H1 (cell line): ENCODE data around the gene TC2N. TPM values are rescaled to one million over a fixed set of nuclear protein-coding genes. Genes with fewer than 3 reads are reported as not detected.

ENCODE experiments used
- CTCF ChIA-PET: fragments of 300-600 bp; sonication (Branson Sonifier 250); formaldehyde crosslinking; loops from one replicate; lab custom pipeline; 2021; ENCODE audit not compliant: partially characterized antibody; lab: Charles Lee
- POLR2A ChIA-PET: fragments of 300-600 bp; sonication (Branson Sonifier 250); formaldehyde crosslinking; loops from one replicate; lab custom pipeline; 2021; ENCODE audit warnings: inconsistent platforms; ENCODE audit not compliant: partially characterized antibody; lab: Charles Lee
- DNase-seq, 2 experiments: peaks; one replicate each; pipeline versions ENCODE4 v3.0.0 to v3.0.0-alpha.2; 2010 to 2022; ENCODE audit warnings: low spot score in 2 of 2, low read depth in 1 of 2, mixed read lengths in 1 of 2
- FAIRE-seq: peaks from 2 replicates; lab custom pipeline; 2011; peaks lifted over from hg19 to GRCh38; lab: Jason Lieb, UNC
- H2AFZ ChIP-seq: 2 replicates; pipeline ENCODE4 v1.8.1; 2012; ENCODE audit warnings: low read length, inconsistent platforms
- H2AK5ac ChIP-seq: 2 replicates; pipeline ENCODE4 v1.6.1; 2013; ENCODE audit warnings: low read depth, low read length
- H2BK120ac ChIP-seq: replicated peaks from 2 replicates; pipeline ENCODE3; 2013; ENCODE audit warnings: low read depth, low read length, inconsistent platforms
- H2BK12ac ChIP-seq: 2 replicates; pipeline ENCODE4 v1.6.1; 2013; ENCODE audit warnings: low read depth, low read length
- H2BK15ac ChIP-seq: 2 replicates; pipeline ENCODE4 v1.6.1; 2013; ENCODE audit warnings: low read length
- H2BK20ac ChIP-seq: 2 replicates; pipeline ENCODE4 v1.6.1; 2013; ENCODE audit warnings: low read length
- H2BK5ac ChIP-seq: 2 replicates; pipeline ENCODE4 v1.6.1; 2013; ENCODE audit warnings: low read depth, low read length
- H3K14ac ChIP-seq: 2 replicates; pipeline ENCODE4 v1.6.1; 2013; ENCODE audit warnings: inconsistent platforms; ENCODE audit not compliant: insufficient read length
- H3K18ac ChIP-seq: 2 replicates; pipeline ENCODE4 v1.6.1; 2013; ENCODE audit warnings: low read length; ENCODE audit errors: extremely low read depth
- H3K23ac ChIP-seq: 2 replicates; pipeline ENCODE4 v1.6.1; 2013; ENCODE audit warnings: inconsistent platforms; ENCODE audit not compliant: insufficient read length
- H3K23me2 ChIP-seq: 2 replicates; pipeline ENCODE4 v1.6.1; 2013; ENCODE audit warnings: low read depth, low read length
- H3K27ac ChIP-seq: 2 replicates; pipeline ENCODE4 v1.6.1; 2011; ENCODE audit warnings: low read depth, low read length, inconsistent platforms
- H3K27me3 ChIP-seq, 4 experiments: replicated peaks in 1 of 4; 1 replicate in 1 of 4; 2 replicates in 3 of 4; pipeline versions ENCODE4 v1.6.1 to v1.8.1; 2011 to 2013; ENCODE audit warnings: low read length in 3 of 4, mild to moderate bottlenecking in 3 of 4, inconsistent platforms in 2 of 4, mixed read lengths in 2 of 4, moderate library complexity in 1 of 4; ENCODE audit not compliant: control insufficient read depth in 3 of 4, insufficient read depth in 3 of 4; ENCODE audit errors: extremely low read depth in 1 of 4
- H3K36me3 ChIP-seq, 4 experiments: 2 replicates each; pipeline versions ENCODE4 v1.6.1 to v1.8.1; 2011 to 2013; ENCODE audit warnings: mild to moderate bottlenecking in 4 of 4, low read length in 3 of 4, moderate library complexity in 2 of 4, control low read depth in 1 of 4, inconsistent platforms in 1 of 4; ENCODE audit not compliant: insufficient read depth in 4 of 4, control insufficient read depth in 2 of 4
- H3K4ac ChIP-seq: replicated peaks from 2 replicates; pipeline ENCODE3; 2013; ENCODE audit warnings: low read length, low read depth, mixed read lengths, inconsistent platforms; ENCODE audit not compliant: insufficient read length
- H3K4me1 ChIP-seq, 4 experiments: replicated peaks in 1 of 4; 1 replicate in 1 of 4; 2 replicates in 3 of 4; pipeline versions ENCODE4 v1.6.1 to v1.8.1; 2011 to 2013; ENCODE audit warnings: low read length in 3 of 4, inconsistent platforms in 2 of 4, mixed read lengths in 1 of 4; ENCODE audit not compliant: insufficient read depth in 4 of 4, control insufficient read depth in 3 of 4
- H3K4me2 ChIP-seq, 2 experiments: 2 replicates each; pipeline versions ENCODE4 v1.6.1 to v1.8.1; 2011 to 2013; ENCODE audit warnings: low read depth in 2 of 2, low read length in 2 of 2, control low read depth in 1 of 2, inconsistent platforms in 1 of 2, mild to moderate bottlenecking in 1 of 2; ENCODE audit not compliant: insufficient read depth in 1 of 2
- H3K4me3 ChIP-seq, 4 experiments: fragments of 200-600, 300-600 bp in 1 of 4; sonication (generic), shearing (Covaris generic), sonication (Bioruptor Twin) in 1 of 4; 2 replicates each; pipeline versions ENCODE4 v1.5.1 to v1.8.1; 2011 to 2016; ENCODE audit warnings: low read length in 4 of 4, low read depth in 3 of 4, control low read depth in 2 of 4, inconsistent platforms in 2 of 4, mild to moderate bottlenecking in 2 of 4, mixed read lengths in 1 of 4, moderate library complexity in 1 of 4; ENCODE audit not compliant: insufficient read depth in 2 of 4; ENCODE audit errors: extremely low read depth in 1 of 4
- H3K56ac ChIP-seq: replicated peaks from 2 replicates; pipeline ENCODE3; 2013; ENCODE audit warnings: low read depth, mild to moderate bottlenecking, mixed read lengths, low read length, inconsistent platforms; ENCODE audit not compliant: insufficient read length
- H3K79me1 ChIP-seq: 2 replicates; pipeline ENCODE4 v1.6.1; 2013; ENCODE audit warnings: low read depth, low read length, control low read depth
- H3K79me2 ChIP-seq, 2 experiments: 2 replicates each; pipeline versions ENCODE4 v1.6.1 to v1.8.1; 2012 to 2013; ENCODE audit warnings: low read length in 2 of 2, mild to moderate bottlenecking in 2 of 2, inconsistent platforms in 1 of 2; ENCODE audit not compliant: insufficient read depth in 2 of 2, control insufficient read depth in 1 of 2
- H3K9ac ChIP-seq, 4 experiments: replicated peaks in 1 of 4; 1 replicate in 1 of 4; 2 replicates in 3 of 4; pipeline versions ENCODE4 v1.6.1 to v1.8.1; 2011 to 2013; ENCODE audit warnings: low read depth in 3 of 4, low read length in 3 of 4, control low read depth in 2 of 4, mild to moderate bottlenecking in 2 of 4, moderate library complexity in 2 of 4, inconsistent platforms in 1 of 4; ENCODE audit errors: extremely low read depth in 1 of 4
- H3K9me3 ChIP-seq, 2 experiments: 2 replicates each; pipeline versions ENCODE4 v1.6.1 to v1.8.1; 2012 to 2013; ENCODE audit warnings: mild to moderate bottlenecking in 2 of 2, moderate library complexity in 2 of 2, control low read depth in 1 of 2, inconsistent platforms in 1 of 2, low read depth in 1 of 2, low read length in 1 of 2, mixed read lengths in 1 of 2; ENCODE audit not compliant: insufficient read depth in 2 of 2
- H4K20me1 ChIP-seq, 2 experiments: replicated peaks in 1 of 2; 2 replicates each; pipeline versions ENCODE3 to v1.8.1; 2011 to 2013; ENCODE audit warnings: inconsistent platforms in 2 of 2, low read length in 2 of 2, mild to moderate bottlenecking in 1 of 2; ENCODE audit not compliant: insufficient read depth in 2 of 2, control insufficient read depth in 1 of 2
- H4K5ac ChIP-seq: 2 replicates; pipeline ENCODE4 v1.6.1; 2013; ENCODE audit warnings: low read length, low read depth, mixed read lengths, inconsistent platforms; ENCODE audit not compliant: insufficient read length
- H4K8ac ChIP-seq: 2 replicates; pipeline ENCODE4 v1.8.0; 2013; ENCODE audit warnings: mild to moderate bottlenecking, moderate library complexity, low read length, inconsistent platforms; ENCODE audit not compliant: insufficient read depth; ENCODE audit errors: extremely low read depth
- H4K91ac ChIP-seq: replicated peaks from 2 replicates; pipeline ENCODE3; 2013; ENCODE audit warnings: low read length, mixed read lengths, inconsistent platforms; ENCODE audit not compliant: insufficient read length
- CHD2 ChIP-seq: IDR thresholded peaks from 2 replicates; pipeline ENCODE4 v1.6.1; 2012; ENCODE audit warnings: low read length, improper control_type of control experiment
- EGR1 ChIP-seq: IDR thresholded peaks from 2 replicates; pipeline ENCODE4 v1.6.1; 2011; ENCODE audit warnings: low read depth, low read length, borderline replicate concordance
- POLR2A ChIP-seq, 2 experiments: IDR thresholded peaks; 1 replicate in 1 of 2; 2 replicates in 1 of 2; pipeline ENCODE4 v1.6.1; 2011; ENCODE audit warnings: low read depth in 2 of 2, low read length in 2 of 2, mild to moderate bottlenecking in 2 of 2; ENCODE audit errors: control extremely low read depth in 1 of 2
- POU5F1 ChIP-seq: IDR thresholded peaks from 2 replicates; pipeline ENCODE4 v1.6.1; 2011; ENCODE audit warnings: low read depth, mild to moderate bottlenecking, low read length, moderate library complexity
- RBBP5 ChIP-seq: IDR thresholded peaks from 2 replicates; pipeline ENCODE4 v1.7.1; 2012; ENCODE audit warnings: low read depth, mild to moderate bottlenecking, inconsistent platforms, low read length, moderate library complexity, borderline replicate concordance
- RNF2 ChIP-seq: fragments of 200-900, 300-1000 bp; sonication (generic); IDR thresholded peaks from 2 replicates; pipeline ENCODE4 v1.7.1; 2016; ENCODE audit warnings: borderline replicate concordance, low read depth, mild to moderate bottlenecking, antibody characterized with exemption, low read length; ENCODE audit not compliant: poor library complexity, severe bottlenecking; ENCODE audit errors: missing control alignments
- RXRA ChIP-seq: IDR thresholded peaks from 2 replicates; pipeline ENCODE4 v1.6.1; 2011; ENCODE audit warnings: low read depth, mild to moderate bottlenecking, low read length, moderate library complexity; ENCODE audit not compliant: insufficient read depth
- TCF12 ChIP-seq: IDR thresholded peaks from 2 replicates; pipeline ENCODE4 v1.6.1; 2011; ENCODE audit warnings: low read depth, mild to moderate bottlenecking, low read length
- YY1 ChIP-seq: IDR thresholded peaks from 2 replicates; pipeline ENCODE4 v1.6.1; 2011; ENCODE audit warnings: low read depth, mild to moderate bottlenecking, low read length
- WGBS, 2 experiments: shearing (Covaris generic) in 1 of 2; methylation state at CpG; one replicate each; pipeline versions ENCODE4 v1.1.6 to v1.1.7; 2013 to 2015; ENCODE audit warnings: low lambda C conversion rate in 2 of 2, mixed read lengths in 2 of 2, inconsistent platforms in 1 of 2, low coverage in 1 of 2, missing lambda C conversion rate in 1 of 2; ENCODE audit not compliant: insufficient replicate concordance in 2 of 2, insufficient coverage in 1 of 2, insufficient read length in 1 of 2; ENCODE audit errors: extremely low coverage in 1 of 2, missing lambda C conversion rate in 1 of 2; 5-methylcytosine and 5-hydroxymethylcytosine counted together
- polyA plus RNA-seq, 7 experiments: library from polyadenylated mRNA; depleted of rRNA in 3 of 7; stranded (reverse) in 5 of 7; unstranded in 2 of 7; fragments of >200 nt in 5 of 7; fragments of 200-250 nt in 2 of 7; gene quantifications; 1 replicate in 5 of 7; 2 replicates in 1 of 7; 4 replicates in 1 of 7; pipeline versions ENCODE4 v1.2.1 to v1.2.3, GENCODE V29; 2011 to 2013; ENCODE audit warnings: missing spikeins in 2 of 7, mixed read lengths in 2 of 7
- total RNA-seq: library from RNA; stranded (reverse); fragmentation: NEBNext Ultra II Directional; extraction: Animal tissue kit (Norgen Biotek cat#: 25700); gene quantifications from 2 replicates; pipeline ENCODE4 v1.2.1, GENCODE V29; 2021
- TF ChIP-seq, protein P1 (sequence below): IDR thresholded peaks from 2 replicates; pipeline ENCODE4 v1.6.1; 2012; ENCODE audit warnings: inconsistent platforms

TC2N gene
- total and polyA plus RNA-seq, 2 of the 8 experiments (the other 6 are each of a cell fraction or from before 2014, with no cell fraction given) = 9.7 to 36.2 TPM

GRCh38 chr14:91744068-91744480 lies 123.3 kb downstream of the TC2N start:
- Histone ChIP-seq H3K4me2 (no peak overlapping the region), H3K18ac (no peak overlapping the region), H2BK12ac (no peak overlapping the region), H3K9ac (no peak overlapping the region), H4K8ac (no peak overlapping the region), H2BK15ac (no peak overlapping the region), H3K79me2 (no peaks in the 10 kb centered on the region), H3K36me3 (no peaks in the 10 kb centered on the region), H3K27me3 (no peaks in the 10 kb centered on the region), H4K91ac (no peak overlapping the region), H3K4ac (no peak overlapping the region), H3K23ac (no peak overlapping the region), H2AFZ (no peak overlapping the region), H3K79me1 (no peaks in the 10 kb centered on the region), H3K56ac (no peak overlapping the region), H4K5ac (no peak overlapping the region), H2BK5ac (no peak overlapping the region), H3K27ac (no peak overlapping the region), H3K23me2 (no peaks in the 10 kb centered on the region), H3K9me3 (0 out of 4 replicates have a peak, but pooled peaks cover 0 to 2% of the 10 kb centered on the region in 2 experiments), H2AK5ac (no peak overlapping the region), H3K4me1 (no peaks in the 10 kb centered on the region), H2BK120ac (no peak overlapping the region), H3K14ac (no peak overlapping the region), H2BK20ac (no peak overlapping the region), H4K20me1 (no peaks in the 10 kb centered on the region)
- no peak for DNase-seq
- no peak for FAIRE-seq
- CTCF ChIA-PET = interaction anchor here (0.6 kb wide), 1 partner anchor 30 kb away, joined by 3 read pairs; no protein-coding TSS in a partner anchor
- WGBS, 2 experiments = 81% methylated on average over 2 of the region's 2 CpGs; no CpG with 5 or more reads in 1 of the 2 experiments
- TF ChIP-seq, protein P1, sequence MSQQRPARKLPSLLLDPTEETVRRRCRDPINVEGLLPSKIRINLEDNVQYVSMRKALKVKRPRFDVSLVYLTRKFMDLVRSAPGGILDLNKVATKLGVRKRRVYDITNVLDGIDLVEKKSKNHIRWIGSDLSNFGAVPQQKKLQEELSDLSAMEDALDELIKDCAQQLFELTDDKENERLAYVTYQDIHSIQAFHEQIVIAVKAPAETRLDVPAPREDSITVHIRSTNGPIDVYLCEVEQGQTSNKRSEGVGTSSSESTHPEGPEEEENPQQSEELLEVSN = no peak
- no peak for TF ChIP-seq RBBP5
- TF ChIP-seq RXRA = no peak
- TF ChIP-seq YY1 = no peak
- no peak for TF ChIP-seq POLR2A (IDR thresholded peaks at IDR 0.05; ENCODE audit: control extremely low read depth in 1 of 2, low read depth in 2 of 2, low read length in 2 of 2)
- TF ChIP-seq POU5F1 = no peak
- no peak for TF ChIP-seq CHD2
- TF ChIP-seq TCF12 = no peak
- TF ChIP-seq EGR1 = no peak
- no peak for TF ChIP-seq RNF2
- TF ChIP-seq, all 59 proteins: peak for 0
- POLR2A ChIA-PET = no interaction called here
- no peak overlapping the region for H3K4me3 ChIP-seq
